A549 (cell line): Measurements from ENCODE around the gene CNTNAP2. TPM values are rescaled to one million over a fixed set of nuclear protein-coding genes. Genes with fewer than 3 reads are reported as not detected.

Experiments used
- ATAC-seq, 2 experiments: fragments of 200-7000 bp in 1 of 2; fragments of >200 bp in 1 of 2; cut with Nextera tagmentation in 1 of 2; cut with Tn5 transposase in 1 of 2; 3 replicates each; pipeline versions ENCODE4 v1.8.0 to v1.9.1; 2018 to 2020; ENCODE audit warnings: mild to moderate bottlenecking in 1 of 2, moderate library complexity in 1 of 2
- CTCF ChIA-PET: fragments of 300-600 bp; sonication (Branson Sonifier 250); formaldehyde crosslinking; extraction: SDS; loops from one replicate; lab custom pipeline; 2021; ENCODE audit warnings: antibody characterized with exemption, inconsistent platforms; lab: Yijun Ruan, JAX
- POLR2A ChIA-PET: fragments of 350-600 bp; formaldehyde crosslinking; extraction: SDS; loops from one replicate; lab custom pipeline; 2021; ENCODE audit warnings: antibody characterized with exemption, inconsistent platforms; lab: Yijun Ruan, JAX
- DNase-seq, 2 experiments: peaks; one replicate each; pipeline versions ENCODE4 v3.0.0 to v3.0.0-alpha.2; 2011 to 2016; ENCODE audit warnings: low read depth in 1 of 2, low spot score in 1 of 2
- FAIRE-seq: peaks from 2 replicates; lab custom pipeline; 2011; peaks lifted over from hg19 to GRCh38; lab: Jason Lieb, UNC
- H3K27ac ChIP-seq, 2 experiments: fragments of >200 bp; sonication (Bioruptor Twin); formaldehyde crosslinking; 3 replicates each; pipeline ENCODE4 v1.5.1; 2016 to 2017
- H3K4me1 ChIP-seq: fragments of >200 bp; sonication (Bioruptor Twin); formaldehyde crosslinking; 3 replicates; pipeline ENCODE4 v1.6.1; 2016
- H3K4me2 ChIP-seq: fragments of >200 bp; sonication (Bioruptor Twin); formaldehyde crosslinking; 3 replicates; pipeline ENCODE4 v1.6.1; 2016
- H3K4me3 ChIP-seq: fragments of >200 bp; sonication (Bioruptor Twin); formaldehyde crosslinking; 3 replicates; pipeline ENCODE4 v1.5.1; 2016
- H3K9me3 ChIP-seq: fragments of >200 bp; sonication (Bioruptor Twin); formaldehyde crosslinking; 3 replicates; pipeline ENCODE4 v1.6.1; 2016
- ATOH8 ChIP-seq: fragments of 250-450 bp; sonication (Bioruptor Pico); IDR thresholded peaks from 2 replicates; pipeline ENCODE4 v1.5.0; 2020; ENCODE audit warnings: low read depth, mild to moderate bottlenecking, moderate library complexity
- BCL3 ChIP-seq: fragments of >200 bp; sonication (Bioruptor Twin); formaldehyde crosslinking; IDR thresholded peaks from 3 replicates; pipeline ENCODE4 v1.6.1; 2016
- CBX2 ChIP-seq: fragments of 200-600 bp; sonication (generic); IDR thresholded peaks from 2 replicates; pipeline ENCODE4 v1.6.1; 2016; ENCODE audit warnings: low read depth, mild to moderate bottlenecking, borderline replicate concordance
- EHF ChIP-seq: fragments of 250-450 bp; sonication (Bioruptor Pico); IDR thresholded peaks from 2 replicates; pipeline ENCODE4 v1.5.0; 2020; ENCODE audit warnings: mild to moderate bottlenecking
- ELK1 ChIP-seq: fragments of 150-350 bp; IDR thresholded peaks from 2 replicates; pipeline ENCODE4 v1.6.1; 2014; ENCODE audit warnings: low read depth, mild to moderate bottlenecking, low read length
- EP300 ChIP-seq, 2 experiments: fragments of >200 bp; sonication (Bioruptor Twin); formaldehyde crosslinking; IDR thresholded peaks; 2 replicates in 1 of 2; 3 replicates in 1 of 2; pipeline ENCODE4 v1.6.1; 2016 to 2017
- ESRRA ChIP-seq: fragments of 150-350 bp; IDR thresholded peaks from 2 replicates; pipeline ENCODE4 v1.6.1; 2014; ENCODE audit warnings: mild to moderate bottlenecking, low read length, borderline replicate concordance
- FOSB ChIP-seq: fragments of 250-450 bp; sonication (Bioruptor Pico); IDR thresholded peaks from 2 replicates; pipeline ENCODE4 v1.5.0; 2020; ENCODE audit warnings: mild to moderate bottlenecking, moderate library complexity
- FOXS1 ChIP-seq: fragments of 250-450 bp; sonication (Bioruptor Pico); IDR thresholded peaks from 2 replicates; pipeline ENCODE4 v1.5.0; 2020; ENCODE audit warnings: mild to moderate bottlenecking, moderate library complexity
- GATA3 ChIP-seq: IDR thresholded peaks from 2 replicates; pipeline ENCODE4 v1.6.1; 2012; ENCODE audit warnings: borderline replicate concordance
- HDAC2 ChIP-seq: fragments of 200-600 bp; sonication (generic); IDR thresholded peaks from 2 replicates; pipeline ENCODE4 v1.6.1; 2016
- HES2 ChIP-seq: fragments of >200 bp; sonication (Bioruptor Twin); formaldehyde crosslinking; IDR thresholded peaks from 2 replicates; pipeline ENCODE4 v1.6.1; 2016
- HOXA7 ChIP-seq: fragments of 250-450 bp; sonication (Bioruptor Pico); IDR thresholded peaks from 2 replicates; pipeline ENCODE4 v1.5.0; 2020; ENCODE audit warnings: mild to moderate bottlenecking, moderate library complexity
- HOXB13 ChIP-seq: fragments of 250-450 bp; sonication (Bioruptor Pico); IDR thresholded peaks from 2 replicates; pipeline ENCODE4 v1.5.0; 2020; ENCODE audit warnings: low read depth, mild to moderate bottlenecking, moderate library complexity
- JUNB ChIP-seq: fragments of >200 bp; sonication (Bioruptor Twin); formaldehyde crosslinking; IDR thresholded peaks from 2 replicates; pipeline ENCODE4 v1.6.1; 2016
- KDM5A ChIP-seq: fragments of 200-600 bp; sonication (generic); IDR thresholded peaks from 2 replicates; pipeline ENCODE4 v1.6.1; 2016; ENCODE audit warnings: antibody characterized with exemption, mild to moderate bottlenecking
- MAFK ChIP-seq: fragments of 450-650 bp; IDR thresholded peaks from 2 replicates; pipeline ENCODE4 v1.6.1; 2014; ENCODE audit not compliant: partially characterized antibody
- MAX ChIP-seq: IDR thresholded peaks from 2 replicates; pipeline ENCODE4 v1.6.1; 2012
- MAZ ChIP-seq: fragments of 150-350 bp; IDR thresholded peaks from 2 replicates; pipeline ENCODE4 v1.6.1; 2014; ENCODE audit warnings: antibody characterized with exemption, low read depth, low read length, borderline replicate concordance
- NFE2L2 ChIP-seq: fragments of 150-350 bp; conservative IDR thresholded peaks from 2 replicates; pipeline ENCODE4 v1.6.1; 2014; ENCODE audit warnings: low read length
- POLR2A ChIP-seq: IDR thresholded peaks from 2 replicates; pipeline ENCODE4 v1.6.1; 2012; ENCODE audit warnings: mild to moderate bottlenecking, low read length
- RFX5 ChIP-seq: fragments of 450-650 bp; IDR thresholded peaks from 2 replicates; pipeline ENCODE4 v1.7.1; 2014; ENCODE audit warnings: antibody characterized with exemption, mild to moderate bottlenecking, moderate library complexity
- RNF2 ChIP-seq: fragments of 200-600 bp; sonication (generic); IDR thresholded peaks from 2 replicates; pipeline ENCODE4 v1.6.1; 2016; ENCODE audit warnings: low read depth, mild to moderate bottlenecking, antibody characterized with exemption, moderate library complexity, borderline replicate concordance
- SREBF2 ChIP-seq: fragments of 450-650 bp; IDR thresholded peaks from 2 replicates; pipeline ENCODE4 v1.6.1; 2014; ENCODE audit warnings: mild to moderate bottlenecking, moderate library complexity
- TFCP2L1 ChIP-seq: fragments of 250-450 bp; sonication (Bioruptor Pico); IDR thresholded peaks from 2 replicates; pipeline ENCODE4 v1.5.0; 2021; ENCODE audit warnings: mild to moderate bottlenecking
- TP53 ChIP-seq: fragments of 250-450 bp; sonication (Bioruptor Pico); IDR thresholded peaks from 2 replicates; pipeline ENCODE4 v1.5.0; 2021; ENCODE audit warnings: mild to moderate bottlenecking, moderate library complexity
- USF2 ChIP-seq: fragments of 450-650 bp; IDR thresholded peaks from 2 replicates; pipeline ENCODE4 v1.6.1; 2014; ENCODE audit warnings: antibody characterized with exemption
- ZC3H11A ChIP-seq: fragments of 450-650 bp; IDR thresholded peaks from 2 replicates; pipeline ENCODE4 v1.6.1; 2014; ENCODE audit warnings: antibody characterized with exemption, mild to moderate bottlenecking
- ZFP36 ChIP-seq: fragments of 450-650 bp; IDR thresholded peaks from 2 replicates; pipeline ENCODE4 v1.6.1; 2014; ENCODE audit warnings: borderline replicate concordance; ENCODE audit not compliant: partially characterized antibody
- ZSCAN20 ChIP-seq: fragments of 250-450 bp; sonication (Bioruptor Pico); IDR thresholded peaks from 2 replicates; pipeline ENCODE4 v1.8.0; 2022; ENCODE audit warnings: mild to moderate bottlenecking, moderate library complexity
- WGBS: methylation state at CpG from one replicate; pipeline ENCODE4 v1.1.6; 2017; ENCODE audit errors: missing lambda C conversion rate; 5-methylcytosine and 5-hydroxymethylcytosine counted together
- polyA plus RNA-seq, 4 experiments: library from polyadenylated mRNA; depleted of rRNA in 3 of 4; stranded (reverse); fragments of >200 nt; fragmentation: RNase III in 1 of 4; extraction: RNeasy Plus Mini Kit Qiagen cat#74134 plus additional on column Dnase treatment in 1 of 4; gene quantifications; 2 replicates in 3 of 4; 3 replicates in 1 of 4; pipeline ENCODE4 v1.2.3, GENCODE V29; 2011 to 2017

Gene CNTNAP2
- polyA plus RNA-seq, 2 of the 4 experiments (the other 2 are of a cell fraction), result 0.05 to 0.13 TPM

- TF ChIP-seq GATA3, result no peak
- no peak for TF ChIP-seq SREBF2
- TF ChIP-seq USF2, result no peak
- no peak for TF ChIP-seq HES2
- no peak for TF ChIP-seq EP300 (IDR thresholded peaks at IDR 0.05)
- TF ChIP-seq TFCP2L1, result no peak
- TF ChIP-seq RFX5, result no peak
Measured at GRCh38 chr7:147068842-147069241, 952.2 kb downstream of the CNTNAP2 start (continued).

- Histone ChIP-seq H3K4me3 (no peak overlapping the region), H3K4me2 (no peak overlapping the region), H3K27ac (no peak overlapping the region), H3K4me1 (no peaks in the 10 kb centered on the region), H3K9me3 (0 out of 3 replicates have a peak, but pooled peaks cover 5% of the 10 kb centered on the region)
- ATAC-seq, result no peak
- POLR2A ChIA-PET, result no interaction called here
- no peak for FAIRE-seq
- TF ChIP-seq CBX2, result no peak
- WGBS, result 34% methylated on average over 1 of the region's 1 CpG
- no peak for DNase-seq
- CTCF ChIA-PET, result no interaction called here
Measured at GRCh38 chr7:147069771-147070170, 953.2 kb downstream of the CNTNAP2 start.

GRCh38 chr7:147070886-147071285 lies 954.3 kb downstream of the CNTNAP2 start:
- CTCF ChIA-PET, result no interaction called here
- 31% methylated on average over 1 of the region's 1 CpG for WGBS
- H3K4me1 ChIP-seq, result no peaks in the 10 kb centered on the region

GRCh38 chr7:147071536-147071935 lies 954.9 kb downstream of the CNTNAP2 start:
- 0 out of 3 replicates have a peak, but pooled peaks cover 5% of the 10 kb centered on the region for H3K9me3 ChIP-seq
- no peak for ATAC-seq
- no peaks in the 10 kb centered on the region for H3K4me1 ChIP-seq
- DNase-seq, result no peak
- 3% methylated on average over 1 of the region's 1 CpG for WGBS
- ChIA-PET CTCF (no interaction called here), POLR2A (no interaction called here)
- no peak for FAIRE-seq
- no peak overlapping the region for H3K4me3 ChIP-seq
- H3K27ac ChIP-seq, result no peak overlapping the region
- H3K4me2 ChIP-seq, result no peak overlapping the region
- TF ChIP-seq ELK1, result no peak
- no peak for TF ChIP-seq ESRRA
- no peak for TF ChIP-seq BCL3
- no peak for TF ChIP-seq EHF
- no peak for TF ChIP-seq HDAC2
- TF ChIP-seq ATOH8 (CRISPR knock-in tag), result no peak
- no peak for TF ChIP-seq TP53 (CRISPR knock-in tag)
- TF ChIP-seq SREBF2, result no peak
- TF ChIP-seq MAFK, result no peak
- TF ChIP-seq FOXS1 (CRISPR knock-in tag), result no peak
- TF ChIP-seq CBX2, result no peak
- no peak for TF ChIP-seq HOXB13
- TF ChIP-seq NFE2L2, result no peak

More at GRCh38 chr7:147070886-147071285, 954.3 kb downstream of the CNTNAP2 start:
- Histone ChIP-seq H3K9me3 (0 out of 3 replicates have a peak, but pooled peaks cover 5% of the 10 kb centered on the region), H3K4me3 (no peak overlapping the region), H3K4me2 (no peak overlapping the region), H3K27ac (no peak overlapping the region)
- DNase-seq (no peak), FAIRE-seq (no peak), ATAC-seq (no peak)
- POLR2A ChIA-PET, result no interaction called here
- TF ChIP-seq GATA3 (no peak), FOXS1 (CRISPR knock-in tag) (no peak), MAX (no peak), ZC3H11A (no peak), MAZ (no peak), ZFP36 (no peak), JUNB (no peak), POLR2A (no peak), KDM5A (no peak), ZSCAN20 (CRISPR knock-in tag) (no peak), FOSB (CRISPR knock-in tag) (no peak), HOXA7 (no peak), CBX2 (no peak), RNF2 (no peak), TFCP2L1 (no peak), NFE2L2 (no peak)
